Measurements from ENCODE around the gene MLIP.
"Not testable (repeated sequence)": the region's sequence is repeated elsewhere in the genome, so short reads cannot be mapped to it uniquely, and the experiment has no call there.

Gene MLIP

DNA sequence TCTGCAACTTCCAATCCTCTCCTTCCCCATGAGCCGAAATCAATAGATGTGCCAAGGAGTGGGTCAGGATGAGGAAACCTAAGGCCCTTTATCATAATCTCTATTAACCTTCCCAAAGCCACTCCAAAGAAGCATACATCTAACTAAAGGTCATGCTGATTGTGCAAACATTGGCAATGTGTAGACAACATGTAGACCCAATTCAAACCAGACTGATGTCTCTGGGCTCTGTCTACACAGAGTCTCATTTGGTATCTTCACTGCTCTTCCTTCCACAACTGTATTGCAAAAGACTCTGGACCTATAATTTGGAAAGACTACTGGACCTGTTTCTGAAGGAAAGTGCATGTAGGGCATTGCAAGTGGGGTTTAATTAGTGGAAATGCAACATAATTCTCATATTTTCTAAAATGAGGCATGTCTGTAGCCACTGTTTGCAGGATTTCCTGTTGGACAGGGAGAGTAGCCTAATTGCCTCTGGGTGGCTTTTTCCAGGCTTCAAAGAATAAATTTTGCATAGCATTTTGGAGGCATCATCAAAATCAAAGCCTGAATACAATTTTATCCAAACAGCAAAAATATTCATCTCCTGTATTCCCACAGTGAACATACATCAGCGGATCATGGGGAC lies 35.0 kb upstream of the MLIP start:
- H2AFZ ChIP-seq (ENCODE audit: low read length, unreplicated experiment) = no peak overlapping the region
- H3K27me3 ChIP-seq (ENCODE audit: insufficient read depth, low read length) = no peaks in the 10 kb centered on the region
- peaks cover 6% of the 10 kb centered on the region for H3K4me1 ChIP-seq (ENCODE audit: control insufficient read depth, insufficient read depth, low read length, unreplicated experiment)
- H3K27ac ChIP-seq (ENCODE audit: low read depth, low read length) = no peak overlapping the region
- no peaks in the 10 kb centered on the region for H3K79me2 ChIP-seq (ENCODE audit: control insufficient read depth, insufficient read depth, low read length, unreplicated experiment)
- no peaks in the 10 kb centered on the region for H3K36me3 ChIP-seq (ENCODE audit: insufficient read depth, low read length)
- H3K4me3 ChIP-seq (ENCODE audit: low read depth, low read length) = no peak overlapping the region

- not testable (repeated sequence) for H3K27me3 ChIP-seq (ENCODE audit: insufficient read depth, low read length); H3K4me3 ChIP-seq (ENCODE audit: low read depth, low read length); H3K36me3 ChIP-seq (ENCODE audit: insufficient read depth, low read length); H2AFZ ChIP-seq (ENCODE audit: low read length, unreplicated experiment); H3K27ac ChIP-seq (ENCODE audit: low read depth, low read length); H3K79me2 ChIP-seq (ENCODE audit: control insufficient read depth, insufficient read depth, low read length, unreplicated experiment); H3K4me1 ChIP-seq (ENCODE audit: control insufficient read depth, insufficient read depth, low read length, unreplicated experiment)
Observed at GRCh38 chr6:54081499-54081898, 29.7 kb upstream of the MLIP start.

GRCh38 chr6:54083287-54083686 lies 28.0 kb upstream of the MLIP start:
- H3K4me1 ChIP-seq (ENCODE audit: control insufficient read depth, insufficient read depth, low read length, unreplicated experiment) = no peaks in the 10 kb centered on the region
- no peaks in the 10 kb centered on the region for H3K36me3 ChIP-seq (ENCODE audit: insufficient read depth, low read length)
- no peak overlapping the region for H3K27ac ChIP-seq (ENCODE audit: low read depth, low read length)
- H3K4me3 ChIP-seq (ENCODE audit: low read depth, low read length) = no peak overlapping the region
- H3K27me3 ChIP-seq (ENCODE audit: insufficient read depth, low read length) = no peaks in the 10 kb centered on the region
- no peak overlapping the region for H2AFZ ChIP-seq (ENCODE audit: low read length, unreplicated experiment)
- no peaks in the 10 kb centered on the region for H3K79me2 ChIP-seq (ENCODE audit: control insufficient read depth, insufficient read depth, low read length, unreplicated experiment)

GRCh38 chr6:54084231-54084630 lies 27.0 kb upstream of the MLIP start:
- no peaks in the 10 kb centered on the region for H3K27me3 ChIP-seq (ENCODE audit: insufficient read depth, low read length)
- no peaks in the 10 kb centered on the region for H3K4me1 ChIP-seq (ENCODE audit: control insufficient read depth, insufficient read depth, low read length, unreplicated experiment)
- H3K4me3 ChIP-seq (ENCODE audit: low read depth, low read length) = no peak overlapping the region
- H3K36me3 ChIP-seq (ENCODE audit: insufficient read depth, low read length) = no peaks in the 10 kb centered on the region
- H3K27ac ChIP-seq (ENCODE audit: low read depth, low read length) = no peak overlapping the region
- H2AFZ ChIP-seq (ENCODE audit: low read length, unreplicated experiment) = no peak overlapping the region
- no peaks in the 10 kb centered on the region for H3K79me2 ChIP-seq (ENCODE audit: control insufficient read depth, insufficient read depth, low read length, unreplicated experiment)

DNA sequence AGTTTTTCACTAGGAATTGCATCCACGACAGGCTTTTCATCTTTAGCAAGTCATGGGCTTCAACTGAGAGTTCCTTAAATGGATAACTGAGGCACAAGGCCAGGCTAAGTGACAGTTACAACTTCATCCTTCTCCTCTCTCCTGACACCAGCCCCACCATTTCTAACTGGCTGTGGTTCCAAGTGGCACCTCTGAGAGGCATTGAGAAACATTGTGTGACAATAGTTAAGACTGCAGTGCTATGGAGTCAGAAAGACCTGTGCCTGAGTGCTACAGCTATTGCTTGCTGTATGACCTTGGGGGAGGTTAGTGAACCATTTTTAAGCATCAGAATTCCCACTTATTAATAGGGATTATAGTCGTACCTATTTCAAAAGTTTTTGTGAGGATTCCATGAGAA lies 26.2 kb upstream of the MLIP start:
- no peak overlapping the region for H2AFZ ChIP-seq (ENCODE audit: low read length, unreplicated experiment)
- H3K27me3 ChIP-seq (ENCODE audit: insufficient read depth, low read length) = no peaks in the 10 kb centered on the region
- H3K79me2 ChIP-seq (ENCODE audit: control insufficient read depth, insufficient read depth, low read length, unreplicated experiment) = no peaks in the 10 kb centered on the region
- no peaks in the 10 kb centered on the region for H3K4me1 ChIP-seq (ENCODE audit: control insufficient read depth, insufficient read depth, low read length, unreplicated experiment)
- no peak overlapping the region for H3K27ac ChIP-seq (ENCODE audit: low read depth, low read length)
- H3K36me3 ChIP-seq (ENCODE audit: insufficient read depth, low read length) = no peaks in the 10 kb centered on the region
- no peak overlapping the region for H3K4me3 ChIP-seq (ENCODE audit: low read depth, low read length)

GRCh38 chr6:54085541-54085940 lies 25.7 kb upstream of the MLIP start:
- H2AFZ ChIP-seq (ENCODE audit: low read length, unreplicated experiment) = no peak overlapping the region
- no peak overlapping the region for H3K4me3 ChIP-seq (ENCODE audit: low read depth, low read length)
- H3K27me3 ChIP-seq (ENCODE audit: insufficient read depth, low read length) = no peaks in the 10 kb centered on the region
- no peak overlapping the region for H3K27ac ChIP-seq (ENCODE audit: low read depth, low read length)
- H3K4me1 ChIP-seq (ENCODE audit: control insufficient read depth, insufficient read depth, low read length, unreplicated experiment) = no peaks in the 10 kb centered on the region
- no peaks in the 10 kb centered on the region for H3K36me3 ChIP-seq (ENCODE audit: insufficient read depth, low read length)
- H3K79me2 ChIP-seq (ENCODE audit: control insufficient read depth, insufficient read depth, low read length, unreplicated experiment) = no peaks in the 10 kb centered on the region

- Histone ChIP-seq H3K27me3 (ENCODE audit: insufficient read depth, low read length) (no peaks in the 10 kb centered on the region), H3K4me3 (ENCODE audit: low read depth, low read length) (no peak overlapping the region), H3K36me3 (ENCODE audit: insufficient read depth, low read length) (no peaks in the 10 kb centered on the region), H2AFZ (ENCODE audit: low read length, unreplicated experiment) (no peak overlapping the region), H3K79me2 (ENCODE audit: control insufficient read depth, insufficient read depth, low read length, unreplicated experiment) (no peaks in the 10 kb centered on the region), H3K4me1 (ENCODE audit: control insufficient read depth, insufficient read depth, low read length, unreplicated experiment) (no peaks in the 10 kb centered on the region), H3K27ac (ENCODE audit: low read depth, low read length) (no peak overlapping the region)
Observed at GRCh38 chr6:54086439-54086838, 24.8 kb upstream of the MLIP start.

DNA sequence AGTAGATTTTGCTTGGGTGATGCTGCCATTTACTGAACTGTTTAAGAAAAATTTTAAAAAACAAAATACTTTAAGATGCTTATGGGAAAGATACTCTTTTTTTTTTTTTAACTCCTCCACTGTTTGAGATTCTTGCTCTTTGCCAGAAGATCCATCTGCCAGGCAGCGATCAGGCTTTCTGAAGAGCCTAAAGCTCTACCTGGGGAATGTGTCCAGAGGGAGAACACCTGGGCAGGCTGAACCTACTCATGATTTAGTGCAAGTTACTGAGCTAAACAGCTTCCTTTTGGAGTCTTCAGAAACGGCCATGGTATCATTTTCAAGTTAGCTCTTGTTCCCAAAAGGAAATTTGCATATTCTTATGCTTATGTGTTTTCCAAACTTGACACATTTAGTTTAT lies 23.5 kb upstream of the MLIP start:
- no peaks in the 10 kb centered on the region for H3K27me3 ChIP-seq (ENCODE audit: insufficient read depth, low read length)
- H3K4me3 ChIP-seq (ENCODE audit: low read depth, low read length) = no peak overlapping the region
- H3K27ac ChIP-seq (ENCODE audit: low read depth, low read length) = no peak overlapping the region
- H2AFZ ChIP-seq (ENCODE audit: low read length, unreplicated experiment) = no peak overlapping the region
- no peaks in the 10 kb centered on the region for H3K4me1 ChIP-seq (ENCODE audit: control insufficient read depth, insufficient read depth, low read length, unreplicated experiment)
- H3K79me2 ChIP-seq (ENCODE audit: control insufficient read depth, insufficient read depth, low read length, unreplicated experiment) = no peaks in the 10 kb centered on the region
- no peaks in the 10 kb centered on the region for H3K36me3 ChIP-seq (ENCODE audit: insufficient read depth, low read length)

DNA sequence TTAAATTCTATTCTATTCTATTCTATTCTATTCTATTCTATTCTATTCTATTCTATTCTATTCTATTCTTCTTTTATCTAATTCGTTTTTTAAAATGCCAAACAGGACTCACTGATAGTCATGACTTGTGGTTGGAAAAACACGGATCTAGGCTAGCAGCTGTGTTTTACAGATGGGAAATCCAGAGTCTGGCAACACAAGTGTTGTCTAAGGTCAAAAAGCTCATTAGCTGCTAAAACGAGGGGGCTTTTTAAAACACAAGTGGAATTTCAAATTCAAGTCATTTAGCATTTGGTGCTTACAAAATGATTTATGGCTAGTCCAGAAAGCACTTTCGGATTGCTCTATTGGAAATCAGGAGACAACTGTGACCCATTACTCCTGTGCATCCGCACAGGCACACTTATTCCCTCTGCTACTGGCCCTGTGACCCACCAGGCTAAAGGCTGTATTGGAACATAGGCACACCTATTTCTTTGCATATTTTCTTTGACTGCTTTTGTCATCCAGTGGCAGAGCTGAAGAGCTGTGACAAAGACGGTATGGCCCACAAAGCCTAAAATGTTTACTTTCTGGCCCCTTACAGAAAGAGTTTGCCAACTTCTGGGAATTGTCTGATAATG lies 17.8 kb upstream of the MLIP start:
- H3K4me1 ChIP-seq (ENCODE audit: control insufficient read depth, insufficient read depth, low read length, unreplicated experiment) = no peaks in the 10 kb centered on the region
- no peak overlapping the region for H2AFZ ChIP-seq (ENCODE audit: low read length, unreplicated experiment)
- no peak overlapping the region for H3K4me3 ChIP-seq (ENCODE audit: low read depth, low read length)
- no peaks in the 10 kb centered on the region for H3K79me2 ChIP-seq (ENCODE audit: control insufficient read depth, insufficient read depth, low read length, unreplicated experiment)
- no peak overlapping the region for H3K27ac ChIP-seq (ENCODE audit: low read depth, low read length)
- H3K27me3 ChIP-seq (ENCODE audit: insufficient read depth, low read length) = no peaks in the 10 kb centered on the region
- H3K36me3 ChIP-seq (ENCODE audit: insufficient read depth, low read length) = no peaks in the 10 kb centered on the region

DNA sequence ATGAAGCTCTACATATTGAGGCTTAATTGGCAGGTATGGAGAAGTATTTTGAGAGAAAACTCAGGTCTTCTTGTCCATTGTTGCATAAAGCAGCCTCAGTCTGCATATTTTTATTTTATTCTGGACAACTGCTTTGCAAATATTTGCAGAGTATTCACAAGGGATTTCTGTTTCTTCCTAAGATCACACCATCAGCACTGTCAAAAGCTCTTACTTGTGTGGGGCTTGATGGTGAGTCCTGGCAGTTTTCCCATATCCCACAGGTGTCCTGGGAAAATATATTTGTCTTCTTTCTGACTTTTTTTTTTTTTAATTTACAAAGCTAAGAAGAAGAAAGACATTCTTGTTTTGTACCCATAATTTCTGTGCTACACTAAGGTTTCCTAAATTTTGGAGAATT lies 16.9 kb upstream of the MLIP start:
- H3K4me3 ChIP-seq (ENCODE audit: low read depth, low read length) = no peak overlapping the region
- H2AFZ ChIP-seq (ENCODE audit: low read length, unreplicated experiment) = no peak overlapping the region
- no peak overlapping the region for H3K27ac ChIP-seq (ENCODE audit: low read depth, low read length)
- H3K36me3 ChIP-seq (ENCODE audit: insufficient read depth, low read length) = no peaks in the 10 kb centered on the region
- H3K4me1 ChIP-seq (ENCODE audit: control insufficient read depth, insufficient read depth, low read length, unreplicated experiment) = no peaks in the 10 kb centered on the region
- H3K27me3 ChIP-seq (ENCODE audit: insufficient read depth, low read length) = no peaks in the 10 kb centered on the region
- H3K79me2 ChIP-seq (ENCODE audit: control insufficient read depth, insufficient read depth, low read length, unreplicated experiment) = no peaks in the 10 kb centered on the region

- Histone ChIP-seq H3K4me1 (ENCODE audit: control insufficient read depth, insufficient read depth, low read length, unreplicated experiment) (no peaks in the 10 kb centered on the region), H3K79me2 (ENCODE audit: control insufficient read depth, insufficient read depth, low read length, unreplicated experiment) (no peaks in the 10 kb centered on the region), H3K27me3 (ENCODE audit: insufficient read depth, low read length) (no peaks in the 10 kb centered on the region), H3K36me3 (ENCODE audit: insufficient read depth, low read length) (no peaks in the 10 kb centered on the region), H3K4me3 (ENCODE audit: low read depth, low read length) (no peak overlapping the region), H2AFZ (ENCODE audit: low read length, unreplicated experiment) (no peak overlapping the region), H3K27ac (ENCODE audit: low read depth, low read length) (no peak overlapping the region)
Observed at GRCh38 chr6:54094786-54095185, 16.5 kb upstream of the MLIP start.

All from ACC112 (cell line).